ENCODE data around the gene RFC1.

- TF ChIP-seq POLR2A (IDR thresholded peaks at IDR 0.05; ENCODE audit: extremely low read depth, insufficient read length) (no peak), CTCF (IDR thresholded peaks at IDR 0.05; ENCODE audit: low read depth, low read length) (no peak), MAX (IDR thresholded peaks at IDR 0.05; ENCODE audit: low read depth, low read length) (no peak), MYC (IDR thresholded peaks at IDR 0.05; ENCODE audit: low read depth, low read length) (no peak)
Measured at GRCh38 chr4:39256436-39256835, 109.7 kb downstream of the RFC1 start.
